ENCODE results near the gene SIGLEC12. TPM values are rescaled to one million over a fixed set of nuclear protein-coding genes. Genes with fewer than 3 reads are reported as not detected.

The SIGLEC12 gene
- total RNA-seq, 1 experiment from 2014 or later, result not detected

DNA sequence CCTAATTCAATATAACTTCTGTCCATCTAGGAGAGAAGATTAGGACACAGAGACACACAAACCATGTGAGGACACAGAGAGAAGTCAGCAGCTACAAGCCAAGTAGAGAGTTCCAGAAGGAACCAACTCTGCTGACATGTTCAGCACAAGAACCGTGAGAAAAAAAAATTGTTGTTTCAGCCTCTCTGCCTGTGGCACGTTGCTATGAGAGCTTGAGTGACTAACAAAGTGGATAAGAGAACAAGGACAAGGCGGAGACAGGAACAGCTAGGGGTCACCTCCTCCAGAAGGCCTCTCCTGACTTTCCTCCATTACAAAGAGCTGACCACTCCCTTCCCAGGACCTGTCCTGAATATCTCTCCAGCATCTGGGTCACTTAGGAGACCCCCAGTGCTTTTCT is 5.6 kb upstream of the SIGLEC12 start:
- no peaks in the 10 kb centered on the region for H3K36me3 Mint-ChIP-seq (ENCODE audit: insufficient read depth, unreplicated experiment)
- H3K4me3 ChIP-seq (ENCODE audit: low read depth, low read length), result no peak overlapping the region
- no TSS peak for BruUV-seq (replicated peaks)
- no peaks in the 10 kb centered on the region for H3K4me1 Mint-ChIP-seq (ENCODE audit: low read depth, unreplicated experiment)
- peaks cover 8% of the 10 kb centered on the region for H3K4me1 ChIP-seq
- ChIA-PET CTCF (no interaction called here), POLR2A (no interaction called here)
- TF ChIP-seq, protein P1, sequence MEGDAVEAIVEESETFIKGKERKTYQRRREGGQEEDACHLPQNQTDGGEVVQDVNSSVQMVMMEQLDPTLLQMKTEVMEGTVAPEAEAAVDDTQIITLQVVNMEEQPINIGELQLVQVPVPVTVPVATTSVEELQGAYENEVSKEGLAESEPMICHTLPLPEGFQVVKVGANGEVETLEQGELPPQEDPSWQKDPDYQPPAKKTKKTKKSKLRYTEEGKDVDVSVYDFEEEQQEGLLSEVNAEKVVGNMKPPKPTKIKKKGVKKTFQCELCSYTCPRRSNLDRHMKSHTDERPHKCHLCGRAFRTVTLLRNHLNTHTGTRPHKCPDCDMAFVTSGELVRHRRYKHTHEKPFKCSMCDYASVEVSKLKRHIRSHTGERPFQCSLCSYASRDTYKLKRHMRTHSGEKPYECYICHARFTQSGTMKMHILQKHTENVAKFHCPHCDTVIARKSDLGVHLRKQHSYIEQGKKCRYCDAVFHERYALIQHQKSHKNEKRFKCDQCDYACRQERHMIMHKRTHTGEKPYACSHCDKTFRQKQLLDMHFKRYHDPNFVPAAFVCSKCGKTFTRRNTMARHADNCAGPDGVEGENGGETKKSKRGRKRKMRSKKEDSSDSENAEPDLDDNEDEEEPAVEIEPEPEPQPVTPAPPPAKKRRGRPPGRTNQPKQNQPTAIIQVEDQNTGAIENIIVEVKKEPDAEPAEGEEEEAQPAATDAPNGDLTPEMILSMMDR (IDR thresholded peaks at IDR 0.05; ENCODE audit: insufficient read depth in 1 of 2, low read depth in 1 of 2, low read length in 1 of 2, severe bottlenecking in 1 of 2, unreplicated experiment in 1 of 2), result no peak
- no peaks in the 10 kb centered on the region for H3K9me3 ChIP-seq
- no peak for DNase-seq
- peaks cover 5% of the 10 kb centered on the region for H3K27me3 Mint-ChIP-seq (ENCODE audit: insufficient read depth, unreplicated experiment)
- intact Hi-C loops (cut with micrococcal nuclease; ENCODE audit: unreplicated experiment), result no loop called here
- H3K36me3 ChIP-seq (ENCODE audit: control insufficient read depth, insufficient read depth, low read length), result no peaks in the 10 kb centered on the region
- H3K9me3 Mint-ChIP-seq (ENCODE audit: unreplicated experiment), result peaks cover 13% of the 10 kb centered on the region
- H3K4me3 Mint-ChIP-seq (ENCODE audit: unreplicated experiment), result no peak overlapping the region
- no peak overlapping the region for H3K27ac Mint-ChIP-seq (ENCODE audit: unreplicated experiment)
- H3K27me3 ChIP-seq (replicated peaks; ENCODE audit: control insufficient read depth, insufficient read depth, low read length), result no peaks in the 10 kb centered on the region

DNA sequence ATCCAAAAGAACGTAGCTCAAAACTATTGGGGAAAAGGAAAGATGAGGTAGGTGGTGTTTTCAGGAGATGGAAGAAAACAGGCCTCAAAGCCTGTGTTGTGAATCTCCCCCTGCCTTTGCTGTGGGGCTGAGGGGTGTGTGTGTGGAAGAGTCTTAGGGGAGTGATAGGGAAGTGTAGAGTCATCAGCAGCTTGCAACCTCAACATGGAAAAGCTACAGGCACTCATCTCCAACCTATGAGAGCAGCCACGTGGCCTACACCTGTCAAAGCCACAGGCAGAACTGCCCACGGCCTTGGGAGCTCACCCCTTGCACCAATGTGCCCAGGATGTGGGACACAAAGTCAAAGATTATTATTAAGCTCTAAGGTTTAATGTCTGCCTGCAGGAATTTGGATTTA is 4.3 kb upstream of the SIGLEC12 start:
- ChIA-PET POLR2A (no interaction called here), CTCF (no interaction called here)
- DNase-seq, result no peak
- H3K27me3 Mint-ChIP-seq (ENCODE audit: insufficient read depth, unreplicated experiment), result peaks cover 3% of the 10 kb centered on the region
- no peaks in the 10 kb centered on the region for H3K4me1 Mint-ChIP-seq (ENCODE audit: low read depth, unreplicated experiment)
- Histone ChIP-seq H3K4me1 (peaks cover 8% of the 10 kb centered on the region), H3K36me3 (ENCODE audit: control insufficient read depth, insufficient read depth, low read length) (no peaks in the 10 kb centered on the region), H3K27me3 (replicated peaks; ENCODE audit: control insufficient read depth, insufficient read depth, low read length) (no peaks in the 10 kb centered on the region), H3K9me3 (no peaks in the 10 kb centered on the region), H3K4me3 (ENCODE audit: low read depth, low read length) (no peak overlapping the region)
- BruUV-seq (replicated peaks), result no TSS peak
- no peaks in the 10 kb centered on the region for H3K36me3 Mint-ChIP-seq (ENCODE audit: insufficient read depth, unreplicated experiment)
- H3K4me3 Mint-ChIP-seq (ENCODE audit: unreplicated experiment), result no peak overlapping the region
- intact Hi-C loops (cut with micrococcal nuclease; ENCODE audit: unreplicated experiment), result no loop called here
- TF ChIP-seq, protein P1 (IDR thresholded peaks at IDR 0.05; ENCODE audit: insufficient read depth in 1 of 2, low read depth in 1 of 2, low read length in 1 of 2, severe bottlenecking in 1 of 2, unreplicated experiment in 1 of 2), result no peak
- peaks cover 13% of the 10 kb centered on the region for H3K9me3 Mint-ChIP-seq (ENCODE audit: unreplicated experiment)
- no peak overlapping the region for H3K27ac Mint-ChIP-seq (ENCODE audit: unreplicated experiment)

DNA sequence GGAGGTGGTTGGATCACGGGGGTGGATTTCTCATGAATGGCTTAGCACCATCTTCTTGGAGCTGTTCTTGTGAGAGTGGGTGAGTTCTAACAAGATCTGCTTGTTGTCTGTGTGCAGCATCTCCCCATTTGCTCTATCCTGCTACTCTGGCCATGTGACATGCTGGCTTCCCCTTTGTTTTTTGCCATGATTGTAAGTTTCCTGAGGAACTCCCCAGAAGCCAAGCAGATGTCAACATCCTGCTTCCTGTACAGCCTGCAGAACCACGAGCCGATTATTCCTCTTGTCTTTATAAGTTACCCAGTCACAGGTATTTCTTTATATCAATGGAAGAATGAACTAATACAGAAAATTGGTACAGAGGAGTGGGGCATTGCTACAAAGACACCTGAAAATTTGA is 2.3 kb upstream of the SIGLEC12 start:
- peaks cover 13% of the 10 kb centered on the region for H3K9me3 Mint-ChIP-seq (ENCODE audit: unreplicated experiment)

More for the DNA sequence above, 2.3 kb upstream of the SIGLEC12 start:
- TF ChIP-seq, protein P1 (IDR thresholded peaks at IDR 0.05; ENCODE audit: insufficient read depth in 1 of 2, low read depth in 1 of 2, low read length in 1 of 2, severe bottlenecking in 1 of 2, unreplicated experiment in 1 of 2), result no peak
- Histone ChIP-seq H3K4me1 (peaks cover 8% of the 10 kb centered on the region), H3K27me3 (replicated peaks; ENCODE audit: control insufficient read depth, insufficient read depth, low read length) (no peaks in the 10 kb centered on the region), H3K9me3 (no peaks in the 10 kb centered on the region), H3K4me3 (ENCODE audit: low read depth, low read length) (no peak overlapping the region), H3K36me3 (ENCODE audit: control insufficient read depth, insufficient read depth, low read length) (no peaks in the 10 kb centered on the region)
- CTCF ChIA-PET, result no interaction called here
- H3K36me3 Mint-ChIP-seq (ENCODE audit: insufficient read depth, unreplicated experiment), result no peaks in the 10 kb centered on the region
- POLR2A ChIA-PET, result no interaction called here
- H3K4me1 Mint-ChIP-seq (ENCODE audit: low read depth, unreplicated experiment), result no peaks in the 10 kb centered on the region
- DNase-seq, result no peak
- no TSS peak for BruUV-seq (replicated peaks)
- H3K27me3 Mint-ChIP-seq (ENCODE audit: insufficient read depth, unreplicated experiment), result no peaks in the 10 kb centered on the region
- H3K27ac Mint-ChIP-seq (ENCODE audit: unreplicated experiment), result no peak overlapping the region
- H3K4me3 Mint-ChIP-seq (ENCODE audit: unreplicated experiment), result no peak overlapping the region
- intact Hi-C loops (cut with micrococcal nuclease; ENCODE audit: unreplicated experiment), result no loop called here

Data from Caco-2 (cell line).